Ovary (tissue), 3 donors: ENCODE measurements around the gene EPHB1.

Experiments
- CTCF ChIP-seq, 3 donors: fragments of 450-650 bp in 2 of 3; fragments of 200-600 bp in 1 of 3; IDR thresholded peaks; one replicate each; pipeline versions ENCODE4 v1.5.1 to v1.8.0; 2016 to 2022; ENCODE audit warnings: antibody characterized with exemption in 3 of 3, mild to moderate bottlenecking in 1 of 3
- POLR2A ChIP-seq: fragments of 450-650 bp; IDR thresholded peaks from one replicate; pipeline ENCODE4 v1.6.1; 2017; ENCODE audit warnings: antibody characterized with exemption, mild to moderate bottlenecking, moderate library complexity
- donor health status: DM: no; HTN: no; CAD: no.

DNA sequence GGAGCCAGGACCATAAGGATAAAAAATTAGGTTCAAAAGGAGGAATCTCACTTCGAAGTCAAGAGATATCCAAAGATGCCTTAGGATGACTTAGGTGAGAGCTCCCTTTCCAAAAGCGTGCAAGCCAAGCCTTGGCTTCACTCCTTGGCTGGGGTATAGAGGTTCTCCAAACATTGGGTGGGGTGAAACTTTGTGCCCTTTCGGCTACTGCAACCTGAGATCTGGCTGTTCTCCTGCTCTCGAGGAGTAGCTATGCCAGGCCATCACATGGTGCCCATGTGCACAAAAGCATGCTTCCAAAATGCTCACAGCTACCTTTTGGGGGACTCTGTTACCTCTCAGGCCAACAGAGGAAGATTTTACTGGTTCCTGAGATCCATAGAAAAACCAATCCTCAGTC, 373.8 kb downstream of the EPHB1 start:
- TF ChIP-seq CTCF (IDR thresholded peaks at IDR 0.05) (no peak), POLR2A (no peak)
